HCT116 (cell line): ENCODE results near the gene TMEM126A. TPM values are rescaled to one million over a fixed set of nuclear protein-coding genes. Genes with fewer than 3 reads are reported as not detected.
A peak's percentile ranks its signal among the peaks of the same experiment; 100 is the strongest.

Experiments used
- ATAC-seq: fragments of 200-7000 bp; cut with Tn5 transposase; 2 replicates; pipeline ENCODE4 v1.9.1; 2020; ENCODE audit warnings: mild to moderate bottlenecking, moderate library complexity
- BruUV-seq: library from RNA; stranded (reverse); fragments of 400-500 nt; replicated peaks from 2 replicates; lab custom pipeline; 2021; lab: Mats Ljungman, UMichigan
- CTCF ChIA-PET: fragments of 300-600 bp; sonication (Branson Sonifier 250); formaldehyde crosslinking; loops from one replicate; lab custom pipeline; 2021; ENCODE audit warnings: antibody characterized with exemption; lab: Charles Lee
- POLR2A ChIA-PET: fragments of 300-600, 350-600 bp; sonication (Branson Sonifier 250); formaldehyde crosslinking; loops from one replicate; lab custom pipeline; 2021; ENCODE audit warnings: antibody characterized with exemption; lab: Charles Lee
- RAD21 ChIA-PET, 2 experiments: fragments of 300-600 bp; sonication (Branson Sonifier 250); formaldehyde crosslinking; loops; one replicate each; lab custom pipeline; 2023; ENCODE audit warnings: low total read pairs in 2 of 2; ENCODE audit not compliant: uncharacterized antibody in 2 of 2, unreplicated experiment in 2 of 2, low non-redundant PET in 1 of 2; lab: Charles Lee
- DNase-seq: peaks from one replicate; pipeline ENCODE4 v3.0.0-alpha.2; 2010; ENCODE audit warnings: low read depth, low spot score
- H2AFZ ChIP-seq: fragments of 200-600 bp; shearing (Covaris generic), sonication (generic); 2 replicates; pipeline ENCODE4 v1.6.1; 2017; ENCODE audit warnings: low read depth, mixed run types, mixed read lengths, antibody characterized with exemption, low read length; ENCODE audit not compliant: poor library complexity, severe bottlenecking
- H3K27ac ChIP-seq: 2 replicates; pipeline ENCODE4 v1.5.1; 2012; ENCODE audit warnings: low read depth, low read length
- H3K27me3 ChIP-seq: fragments of 200-600 bp; sonication (generic); 2 replicates; pipeline ENCODE4 v1.6.1; 2016; ENCODE audit warnings: mixed run types, low read length, mixed read lengths; ENCODE audit not compliant: insufficient read depth
- H3K36me3 ChIP-seq, 2 experiments: fragments of 200-500 bp in 1 of 2; fragments of 200-600 bp in 1 of 2; sonication (Bioruptor generic) in 1 of 2; sonication (generic) in 1 of 2; 2 replicates each; pipeline versions ENCODE4 v1.5.1 to v1.6.1; 2014 to 2016; ENCODE audit warnings: low read length in 2 of 2, inconsistent platforms in 1 of 2, mixed read lengths in 1 of 2, mixed run types in 1 of 2; ENCODE audit not compliant: insufficient read depth in 2 of 2, control insufficient read depth in 1 of 2
- H3K4me1 ChIP-seq, 2 experiments: fragments of 200-600 bp in 1 of 2; sonication (generic) in 1 of 2; 2 replicates each; pipeline versions ENCODE4 v1.5.1 to v1.6.1; 2012 to 2017; ENCODE audit warnings: low read length in 2 of 2, inconsistent platforms in 1 of 2, mild to moderate bottlenecking in 1 of 2, mixed read lengths in 1 of 2, mixed run types in 1 of 2, moderate library complexity in 1 of 2; ENCODE audit not compliant: insufficient read depth in 2 of 2, control insufficient read depth in 1 of 2
- H3K4me2 ChIP-seq: fragments of 200-600 bp; sonication (generic); 2 replicates; pipeline ENCODE4 v1.6.1; 2017; ENCODE audit warnings: mixed run types, low read length, mixed read lengths
- H3K4me3 ChIP-seq, 2 experiments: fragments of 200-600 bp in 1 of 2; sonication (generic) in 1 of 2; replicated peaks in 1 of 2; 2 replicates each; pipeline ENCODE4 v1.5.1; 2011 to 2016; ENCODE audit warnings: low read length in 2 of 2, control low read depth in 1 of 2, low read depth in 1 of 2, mild to moderate bottlenecking in 1 of 2, mixed read lengths in 1 of 2, mixed run types in 1 of 2
- H3K79me2 ChIP-seq: fragments of 200-600 bp; sonication (generic); 2 replicates; pipeline ENCODE4 v1.6.1; 2017; ENCODE audit warnings: mild to moderate bottlenecking, mixed run types, low read length, moderate library complexity, mixed read lengths; ENCODE audit not compliant: insufficient read depth
- H3K9ac ChIP-seq: fragments of 200-600 bp; sonication (generic); 2 replicates; pipeline ENCODE4 v1.6.1; 2016; ENCODE audit warnings: low read length, mixed read lengths
- H3K9me2 ChIP-seq: fragments of 200-600 bp; sonication (generic), shearing (Covaris generic); 2 replicates; pipeline ENCODE4 v1.6.1; 2017; ENCODE audit warnings: mixed run types, mild to moderate bottlenecking, moderate library complexity; ENCODE audit not compliant: insufficient read depth
- H3K9me3 ChIP-seq, 2 experiments: fragments of 200-500 bp in 1 of 2; fragments of 200-600 bp in 1 of 2; sonication (Bioruptor generic) in 1 of 2; sonication (generic) in 1 of 2; 2 replicates each; pipeline ENCODE4 v1.6.1; 2014 to 2017; ENCODE audit warnings: low read length in 2 of 2, mixed read lengths in 2 of 2, inconsistent platforms in 1 of 2, low read depth in 1 of 2, mild to moderate bottlenecking in 1 of 2, mixed run types in 1 of 2, moderate library complexity in 1 of 2; ENCODE audit not compliant: control insufficient read depth in 1 of 2, insufficient read depth in 1 of 2
- H4K20me1 ChIP-seq: fragments of 200-600 bp; sonication (generic), shearing (Covaris generic); 2 replicates; pipeline ENCODE4 v1.6.1; 2017; ENCODE audit warnings: mixed run types, mild to moderate bottlenecking, moderate library complexity; ENCODE audit not compliant: insufficient read depth
- ATF3 ChIP-seq: IDR thresholded peaks from 2 replicates; pipeline ENCODE4 v1.6.1; 2012
- CEBPB ChIP-seq: IDR thresholded peaks from 2 replicates; pipeline ENCODE4 v1.6.1; 2012; ENCODE audit warnings: low read depth
- EGR1 ChIP-seq: IDR thresholded peaks from 2 replicates; pipeline ENCODE4 v1.6.1; 2012; ENCODE audit warnings: low read depth
- ELF1 ChIP-seq: IDR thresholded peaks from 2 replicates; pipeline ENCODE4 v1.6.1; 2012; ENCODE audit warnings: low read depth, borderline replicate concordance
- JUND ChIP-seq: IDR thresholded peaks from 2 replicates; pipeline ENCODE4 v1.6.1; 2012
- POLR2AphosphoS5 ChIP-seq: IDR thresholded peaks from 2 replicates; pipeline ENCODE4 v1.6.1; 2011; ENCODE audit warnings: mild to moderate bottlenecking, low read depth, low read length, moderate library complexity
- ZBTB33 ChIP-seq: IDR thresholded peaks from 2 replicates; pipeline ENCODE4 v1.6.1; 2011; ENCODE audit warnings: mild to moderate bottlenecking, low read length, moderate library complexity; ENCODE audit not compliant: insufficient replicate concordance; ENCODE audit errors: extremely low read depth
- ZNF274 ChIP-seq: fragments of 200-500 bp; sonication (Bioruptor generic); IDR thresholded peaks from 2 replicates; pipeline ENCODE4 v1.6.1; 2014; ENCODE audit warnings: mild to moderate bottlenecking, low read depth, low read length, inconsistent platforms
- intact Hi-C: fragments of 100-400 bp; cut with micrococcal nuclease; formaldehyde crosslinking; loops from 2 replicates; pipeline ENCODE4 v1.10.0; 2022
- total RNA-seq: library from RNA; stranded (reverse); gene quantifications from one replicate; pipeline ENCODE4 v1.2.1, GENCODE V29; 2021; ENCODE audit not compliant: unreplicated experiment

The TMEM126A gene
- total RNA-seq, 1 experiment from 2014 or later: 24.1 TPM

GRCh38 chr11:85665733-85666132 is 18.0 kb downstream of the TMEM126A start:
- ChIA-PET POLR2A (interaction anchor here (1.2 kb wide), 1 partner anchor 17 kb away, joined by 3 read pairs; no protein-coding TSS in a partner anchor), CTCF (no interaction called here), RAD21 (no interaction called here)
- Histone ChIP-seq H3K9ac (peak overlapping the region; percentile 96), H3K79me2 (peaks cover 42% of the 10 kb centered on the region), H3K27me3 (no peaks in the 10 kb centered on the region), H3K4me1 (peaks cover 6 to 23% of the 10 kb centered on the region in 2 experiments; a peak in 3 of 4 replicates), H3K4me3 (no peak overlapping the region), H3K9me3 (no peaks in the 10 kb centered on the region), H2AFZ (peak overlapping the region; percentile 90), H3K36me3 (peaks cover 12 to 15% of the 10 kb centered on the region in 2 experiments), H4K20me1 (peaks cover 25% of the 10 kb centered on the region; the same call in 1 of the 2 replicates), H3K9me2 (no peaks in the 10 kb centered on the region), H3K27ac (no peak overlapping the region), H3K4me2 (peak overlapping the region; percentile 88)
- peak; percentile 2; the same call in 1 of the 2 replicates for TF ChIP-seq CEBPB
- TF ChIP-seq ELF1: no peak
- ATAC-seq: no peak
- intact Hi-C loops: loop anchor here (2.0 kb wide), 2 partner anchors 37 to 161 kb away; partner anchors contain the start of gene TMEM126B
- no peak for DNase-seq
- BruUV-seq: no TSS peak

GRCh38 chr11:85666687-85667086 is 18.9 kb downstream of the TMEM126A start:
- intact Hi-C loops: no loop called here
- ChIA-PET POLR2A (interaction anchor here (1.2 kb wide), 1 partner anchor 18 kb away, joined by 3 read pairs; no protein-coding TSS in a partner anchor), CTCF (no interaction called here)

More at GRCh38 chr11:85666687-85667086, 18.9 kb downstream of the TMEM126A start:
- no peak for ATAC-seq
- peak overlapping the region; percentile 90 for H2AFZ ChIP-seq
- no peak overlapping the region for H3K4me2 ChIP-seq
- peaks cover 6% of the 10 kb centered on the region in 2 experiments for H3K36me3 ChIP-seq
- no peak overlapping the region for H3K4me3 ChIP-seq
- H3K27ac ChIP-seq: no peak overlapping the region
- no TSS peak for BruUV-seq
- DNase-seq: no peak
- no peaks in the 10 kb centered on the region for H3K27me3 ChIP-seq
- peaks cover 6 to 23% of the 10 kb centered on the region in 2 experiments; a peak in 3 of 4 replicates for H3K4me1 ChIP-seq
- H3K9ac ChIP-seq: no peak overlapping the region
- H3K9me2 ChIP-seq: no peaks in the 10 kb centered on the region
- RAD21 ChIA-PET: no interaction called here
- H4K20me1 ChIP-seq: peaks cover 18% of the 10 kb centered on the region; the same call in 1 of the 2 replicates
- TF ChIP-seq EGR1 (no peak), ATF3 (no peak), ZNF274 (no peak), POLR2AphosphoS5 (no peak), JUND (no peak), ZBTB33 (no peak)
- H3K9me3 ChIP-seq: no peaks in the 10 kb centered on the region
- H3K79me2 ChIP-seq: peaks cover 32% of the 10 kb centered on the region
